GM19395 (cell line): Measurements from ENCODE around the gene MED22.
"Not testable (repeated sequence)": the region's sequence is repeated elsewhere in the genome, so short reads cannot be mapped to it uniquely, and the experiment has no call there.

Experiments
- ATAC-seq: cut with Tn5 transposase; IDR thresholded peaks from one replicate; pipeline ENCODE4 v1.9.1; 2021; ENCODE audit warnings: mild to moderate bottlenecking, moderate library complexity; ENCODE audit not compliant: unreplicated experiment

MED22 gene

GRCh38 chr9:133307301-133307700 is 40.6 kb downstream of the MED22 start:
- no peak for ATAC-seq

GRCh38 chr9:133306242-133307204 is 41.4 kb downstream of the MED22 start:
- no peak for ATAC-seq

GRCh38 chr9:133305731-133306130 is 42.2 kb downstream of the MED22 start:
- no peak for ATAC-seq

GRCh38 chr9:133304477-133305377 is 43.2 kb downstream of the MED22 start:
- ATAC-seq: no peak

- no peak for ATAC-seq
Measured at GRCh38 chr9:133304158-133304470, 43.8 kb downstream of the MED22 start.

GRCh38 chr9:133303266-133304157 is 44.4 kb downstream of the MED22 start:
- no peak for ATAC-seq

GRCh38 chr9:133301253-133302230 is 46.4 kb downstream of the MED22 start:
- ATAC-seq: no peak

- not testable (repeated sequence) for ATAC-seq
Measured at GRCh38 chr9:133299996-133300395, 47.9 kb downstream of the MED22 start.

GRCh38 chr9:133294257-133294656 is 53.7 kb downstream of the MED22 start:
- no peak for ATAC-seq

GRCh38 chr9:133290751-133291302 is 57.1 kb downstream of the MED22 start:
- no peak for ATAC-seq
